NCI-H526 treated with DMSO at 0.1 percent for 48 hours (cell line): ENCODE data around the gene SMYD3.

ENCODE experiments used
- DNase-seq: peaks from one replicate; lab custom pipeline; 2025; lab: John Stamatoyannopoulos, UW

SMYD3 gene

GRCh38 chr1:246306415-246307037 is 200.6 kb downstream of the SMYD3 start:
- no peak for DNase-seq

DNA sequence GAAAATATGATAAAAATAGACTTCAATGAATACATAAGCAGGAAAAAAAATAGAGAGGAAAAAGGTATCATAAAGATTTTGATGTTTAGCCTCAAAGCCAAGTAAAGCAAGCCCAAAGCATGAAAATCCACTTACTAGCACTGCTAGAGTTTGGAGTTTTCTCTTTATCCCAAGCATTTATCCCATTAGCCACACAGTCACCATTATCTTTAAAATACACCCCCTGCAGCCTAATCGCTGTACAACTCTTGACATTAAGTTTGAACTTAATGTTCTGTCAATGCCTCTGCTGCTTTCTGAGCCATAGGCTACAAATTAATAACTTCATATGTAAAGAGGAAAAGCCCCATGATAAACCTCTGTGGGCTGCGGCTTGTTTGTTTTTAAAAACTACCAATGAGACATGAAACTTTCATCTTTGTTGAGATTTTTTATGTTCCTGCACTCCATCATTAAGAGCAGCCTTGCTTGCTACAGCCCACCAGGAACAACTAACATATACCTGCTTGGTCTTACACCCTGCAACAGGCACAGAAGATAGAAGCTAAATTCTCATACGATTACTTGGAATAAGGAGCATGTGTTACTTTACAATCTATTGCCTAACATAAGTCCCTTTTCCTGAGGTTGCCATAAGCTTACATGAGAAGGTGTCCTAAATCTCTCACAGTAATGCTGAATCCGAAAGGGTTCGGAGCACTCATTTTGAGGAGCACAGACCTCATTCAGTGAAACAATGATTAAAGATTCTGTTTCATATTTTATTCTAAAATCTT is 202.4 kb downstream of the SMYD3 start:
- DNase-seq = no peak

GRCh38 chr1:246302711-246303317 is 204.3 kb downstream of the SMYD3 start:
- DNase-seq = no peak

DNA sequence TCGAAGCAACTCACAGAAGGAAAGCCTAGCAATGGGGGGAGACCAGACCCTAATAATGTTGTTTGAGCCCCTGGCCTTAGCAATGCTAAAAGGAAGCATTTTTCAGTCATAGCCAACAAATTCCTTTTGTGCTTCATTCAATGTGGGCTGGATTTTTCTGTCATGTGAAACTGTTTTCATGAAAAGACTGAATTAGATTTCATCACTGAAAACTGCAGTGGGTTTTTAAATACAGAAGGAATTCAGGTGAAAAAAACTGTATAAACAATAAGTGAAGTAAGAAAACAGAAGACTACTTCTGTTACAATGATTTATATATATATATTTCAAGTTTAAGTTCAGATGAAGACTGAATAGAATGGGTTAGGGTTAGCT is 204.8 kb downstream of the SMYD3 start:
- DNase-seq = no peak

- DNase-seq = no peak
These were observed 205.4 kb downstream of the SMYD3 start for GRCh38 chr1:246301553-246302250.

DNA sequence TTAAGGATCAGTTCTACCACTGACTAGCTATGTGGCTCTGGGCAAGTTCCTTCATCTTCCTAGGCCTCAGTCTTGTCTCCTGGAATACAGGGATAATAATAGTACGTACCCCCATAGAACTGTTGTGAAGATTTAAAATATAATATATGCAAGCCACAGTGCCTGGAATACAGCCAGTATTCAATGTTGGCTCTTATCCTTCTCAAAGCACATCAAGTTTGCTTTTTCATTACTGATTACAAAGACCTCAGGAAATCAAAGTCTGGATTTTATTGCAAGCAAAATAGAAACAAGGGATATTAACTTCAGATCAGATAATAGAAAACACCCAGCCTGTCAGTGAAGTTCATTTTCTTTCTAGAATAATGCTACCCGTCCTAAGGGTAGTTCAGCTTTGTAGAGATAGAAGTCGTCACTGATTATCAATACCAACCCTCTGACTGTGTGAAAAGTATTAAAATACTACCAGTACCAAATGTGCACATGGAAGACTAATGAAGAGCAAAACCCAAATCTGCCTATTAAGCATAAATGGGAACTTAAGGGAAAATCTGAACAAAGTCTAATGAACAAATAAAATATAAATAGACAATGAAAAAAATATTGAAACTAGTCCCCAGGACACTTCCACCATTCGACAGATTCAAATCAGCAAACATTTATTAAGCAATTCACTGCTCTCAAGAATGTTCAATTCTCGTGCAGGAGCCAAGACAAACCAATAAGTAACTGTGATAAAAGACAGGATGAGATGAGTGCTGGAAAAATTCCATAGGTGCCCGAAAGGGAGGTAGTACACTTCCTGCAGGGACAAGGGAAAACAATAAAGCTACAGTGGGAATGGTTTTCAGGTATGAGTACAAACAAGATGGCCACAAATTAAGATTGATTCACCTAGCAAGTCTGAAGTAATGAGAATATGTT is 206.2 kb downstream of the SMYD3 start:
- no peak for DNase-seq

GRCh38 chr1:246297279-246298265 is 209.5 kb downstream of the SMYD3 start:
- DNase-seq = no peak

DNA sequence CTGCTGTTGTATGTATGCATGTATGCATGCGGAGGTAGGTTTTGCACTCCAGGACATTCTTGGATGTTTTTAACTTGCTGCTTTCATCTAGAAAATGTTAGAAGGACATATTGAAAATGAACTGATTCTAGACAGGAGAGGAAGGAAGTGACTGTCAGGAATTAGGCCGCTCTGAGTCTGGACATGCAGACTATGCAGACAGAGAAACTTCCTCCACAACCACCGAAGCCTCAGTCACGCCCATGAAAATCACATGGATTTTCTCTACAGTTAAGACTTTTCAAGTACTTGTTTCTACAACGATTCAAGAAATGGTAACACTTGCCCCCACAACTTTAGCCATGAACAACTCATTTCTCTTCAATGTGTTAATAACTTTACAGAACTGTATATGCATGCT is 211.1 kb downstream of the SMYD3 start:
- DNase-seq = no peak

DNA sequence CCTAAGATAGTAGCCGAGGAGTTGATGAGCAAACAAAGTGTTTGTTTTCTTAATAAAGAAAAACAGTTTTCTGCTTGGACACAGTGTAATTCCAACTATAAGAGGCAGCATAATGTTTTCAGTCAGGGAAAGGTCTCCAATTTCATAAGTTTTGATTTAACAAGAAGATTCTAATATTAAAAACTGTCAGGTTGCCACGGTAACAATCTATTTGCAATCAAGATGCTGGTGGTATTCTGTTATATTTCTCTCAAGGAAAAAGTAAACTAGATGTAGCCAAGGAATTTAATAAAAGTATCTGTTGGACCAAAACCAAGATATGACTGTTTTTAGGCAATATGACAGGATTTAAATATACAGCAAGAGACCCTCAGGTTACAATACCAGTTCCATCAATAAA is 211.7 kb downstream of the SMYD3 start:
- no peak for DNase-seq

- no peak for DNase-seq
These were observed 212.8 kb downstream of the SMYD3 start for GRCh38 chr1:246294263-246294662.

DNA sequence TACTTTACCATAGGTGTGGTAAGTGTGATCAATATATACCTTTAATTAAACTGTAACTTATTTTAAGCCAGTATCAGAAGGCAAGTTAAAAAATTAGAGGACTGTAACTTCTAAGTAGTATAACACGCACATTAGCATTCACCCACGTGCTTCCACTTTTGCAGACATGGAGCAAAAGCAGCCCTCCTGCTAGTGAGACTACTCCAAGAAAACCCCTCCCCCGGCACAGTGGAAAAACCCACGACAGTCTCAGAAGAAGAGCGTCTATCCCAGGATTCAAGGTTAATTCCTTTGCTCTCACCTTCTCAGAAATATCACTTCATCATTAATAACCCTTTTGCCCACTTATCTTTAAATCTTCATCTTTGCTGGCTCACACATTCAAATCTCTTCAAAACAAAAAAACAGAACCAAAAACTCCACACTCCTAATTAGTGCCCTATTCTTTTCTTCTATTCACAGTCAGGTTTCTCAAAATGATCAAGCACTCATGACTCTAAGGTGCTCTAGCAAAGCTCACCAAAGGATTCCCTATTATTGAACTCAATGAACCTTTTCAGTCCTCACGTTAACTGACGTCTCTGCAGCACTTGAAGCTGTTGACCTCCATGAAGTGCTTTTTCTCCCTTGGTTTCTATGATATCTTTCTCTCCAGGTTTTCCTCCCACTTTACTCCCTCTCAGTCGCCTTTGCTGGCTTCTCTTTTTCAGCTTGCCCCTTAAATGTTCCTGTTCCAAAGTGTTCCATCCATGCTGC is 213.5 kb downstream of the SMYD3 start:
- no peak for DNase-seq

DNA sequence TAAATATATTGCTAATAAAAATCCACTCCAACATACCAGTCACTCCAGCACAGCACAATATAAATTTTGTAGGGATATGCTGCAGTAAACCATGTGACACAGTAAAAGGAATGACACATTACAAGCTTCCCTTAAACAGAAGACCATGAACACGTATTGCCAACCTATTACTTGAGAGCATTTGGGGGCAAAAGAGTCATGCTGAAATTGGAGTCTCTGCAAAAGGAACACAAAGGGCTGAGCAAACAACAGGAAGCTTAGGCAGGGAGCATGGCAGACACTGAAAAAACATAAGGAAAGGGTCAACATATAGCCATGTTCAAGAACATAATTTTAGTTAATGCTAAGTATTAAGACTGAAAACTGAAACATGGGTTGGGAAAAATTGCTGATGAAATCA is 214.5 kb downstream of the SMYD3 start:
- DNase-seq = no peak

- DNase-seq = peak; percentile 64
These were observed 216.0 kb downstream of the SMYD3 start for GRCh38 chr1:246291127-246291526.

DNA sequence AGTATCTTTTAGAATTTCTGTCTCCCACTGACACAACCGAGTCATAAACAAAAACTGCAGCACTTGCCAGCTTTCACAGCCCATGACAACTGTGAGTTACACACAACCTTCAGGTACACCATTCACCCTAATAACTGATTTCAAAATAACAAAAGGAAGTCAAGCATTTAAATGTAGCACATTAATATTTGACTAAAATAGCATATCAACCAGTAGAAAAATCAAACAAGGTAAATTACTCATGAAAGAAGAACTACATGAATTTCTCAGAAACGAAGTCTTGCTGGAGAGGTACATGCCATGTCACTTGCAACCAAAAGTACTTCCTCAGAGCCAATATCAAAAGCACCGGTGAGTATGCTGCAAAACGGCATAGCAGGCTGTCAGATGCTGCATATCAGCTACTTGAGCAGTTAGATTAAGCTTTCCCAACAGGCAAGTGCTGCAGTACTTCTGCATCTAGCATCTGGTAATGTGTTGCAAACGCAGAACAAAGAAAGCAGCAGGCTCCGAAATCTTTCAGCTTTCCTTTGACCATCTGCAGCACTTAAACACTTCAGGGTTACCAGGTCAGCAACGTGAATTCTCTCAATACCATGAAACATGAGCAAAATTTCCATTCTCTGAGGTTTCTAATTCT is 223.2 kb downstream of the SMYD3 start:
- DNase-seq = no peak

DNA sequence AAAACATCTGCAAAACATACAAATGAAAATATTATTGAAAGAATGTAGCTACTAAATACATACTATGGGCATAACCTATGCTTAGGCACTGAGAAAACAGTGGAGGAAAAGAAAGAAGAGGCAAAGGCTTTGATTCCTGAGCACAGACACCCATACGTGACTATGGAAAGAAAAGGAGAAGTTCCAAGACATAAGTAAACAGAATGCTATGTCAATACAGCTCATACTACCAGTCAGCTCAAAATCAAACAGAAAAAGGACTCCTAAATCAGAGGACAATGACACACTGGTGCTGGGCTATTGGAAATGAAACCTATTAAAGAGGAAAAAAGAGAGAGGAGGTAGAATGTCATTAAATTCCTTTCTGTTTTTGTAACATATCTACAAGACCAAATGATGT is 225.4 kb downstream of the SMYD3 start:
- DNase-seq = no peak

DNA sequence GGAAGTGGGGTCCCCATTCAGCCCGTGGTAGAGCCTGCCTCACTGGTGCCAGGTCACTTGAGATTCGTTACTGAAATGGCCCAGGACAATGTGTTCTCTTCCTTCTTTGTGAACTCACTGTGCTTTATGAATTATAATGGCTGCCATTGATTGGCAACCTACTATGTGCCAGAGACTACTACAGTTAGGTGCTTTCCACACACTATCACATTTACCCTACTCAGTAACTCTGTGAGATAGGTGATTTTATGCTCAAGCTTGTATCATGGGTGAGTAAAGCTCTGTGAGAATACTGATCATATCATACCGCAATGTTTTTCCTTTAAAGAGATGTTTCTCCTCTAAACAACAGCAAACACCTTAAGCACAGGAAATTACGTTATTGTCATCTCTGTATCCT is 225.9 kb downstream of the SMYD3 start:
- DNase-seq = no peak

DNA sequence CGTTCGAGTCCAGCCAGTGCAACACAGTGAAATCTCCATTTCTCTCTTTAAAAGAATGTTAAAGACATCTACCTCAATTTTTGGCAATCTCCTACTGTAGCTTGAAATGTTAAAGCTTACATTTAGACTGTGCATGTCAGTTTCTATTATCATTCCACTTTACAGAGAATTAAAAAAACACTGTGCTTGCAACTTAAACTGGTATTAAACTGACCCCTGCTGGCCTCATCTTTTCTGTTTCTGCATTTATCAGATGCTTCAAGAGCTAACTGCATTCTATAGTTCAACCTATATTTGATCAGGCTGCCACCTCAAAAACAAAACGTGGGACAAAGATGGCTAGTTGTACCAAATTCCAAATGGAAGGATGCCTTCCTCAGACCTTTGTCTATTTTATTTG is 226.5 kb downstream of the SMYD3 start:
- no peak for DNase-seq

GRCh38 chr1:246279402-246279801 is 227.7 kb downstream of the SMYD3 start:
- DNase-seq = no peak

DNA sequence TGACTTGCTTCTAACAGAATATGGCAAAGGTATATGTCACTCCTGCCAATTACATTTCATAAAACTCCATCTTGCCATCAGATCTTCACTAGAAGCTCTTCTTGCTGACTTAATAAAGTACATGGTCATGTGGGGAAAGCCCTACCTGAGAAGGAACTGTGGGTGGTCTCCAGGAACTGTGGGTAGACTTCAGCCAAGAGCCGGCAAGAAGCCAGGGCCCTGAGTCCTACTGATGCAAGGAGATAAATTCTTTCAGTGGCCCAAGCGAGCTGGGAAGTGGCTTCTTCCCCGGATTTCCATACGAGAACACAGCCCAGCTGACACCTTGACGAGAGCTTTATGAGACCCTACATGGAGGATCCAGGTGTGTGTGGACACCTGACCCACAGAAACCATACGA is 228.7 kb downstream of the SMYD3 start:
- DNase-seq = no peak
